Measurements from ENCODE around the gene NTF4.
"Not testable (repeated sequence)": the region's sequence is repeated elsewhere in the genome, so short reads cannot be mapped to it uniquely, and the experiment has no call there.

GRCh38 chr19:49018388-49019241 lies 46.0 kb downstream of the NTF4 start:
- TF ChIP-seq CTCF (CRISPR knock-in tag; IDR thresholded peaks at IDR 0.05); RBFOX2 (IDR thresholded peaks at IDR 0.05; ENCODE audit: low read depth, low read length); TAF15 (IDR thresholded peaks at IDR 0.05; ENCODE audit: low read depth, low read length, poor library complexity, severe bottlenecking); POLR2AphosphoS5 (IDR thresholded peaks at IDR 0.05; ENCODE audit: low read depth, low read length); ZNF781 (CRISPR knock-in tag; IDR thresholded peaks at IDR 0.05; ENCODE audit: borderline replicate concordance, not compliant biosample characterization); STAT6 (CRISPR knock-in tag; IDR thresholded peaks at IDR 0.05; ENCODE audit: borderline replicate concordance); ZNF10 (CRISPR knock-in tag; IDR thresholded peaks at IDR 0.05; ENCODE audit: borderline replicate concordance, low read depth); ZSCAN25 (CRISPR knock-in tag; IDR thresholded peaks at IDR 0.05); ZNF780A (CRISPR knock-in tag; IDR thresholded peaks at IDR 0.05); RFX5 (IDR thresholded peaks at IDR 0.05; ENCODE audit: low read depth, low read length); ZNF687 (CRISPR knock-in tag; IDR thresholded peaks at IDR 0.05); FOXP4 (CRISPR knock-in tag; IDR thresholded peaks at IDR 0.05): not testable (repeated sequence)

All from HepG2 (cell line).